H1 (cell line): ENCODE measurements around the gene CRYBG1. TPM values are rescaled to one million over a fixed set of nuclear protein-coding genes. Genes with fewer than 3 reads are reported as not detected.

Experiments
- CTCF ChIA-PET: fragments of 300-600 bp; sonication (Branson Sonifier 250); formaldehyde crosslinking; loops from one replicate; lab custom pipeline; 2021; ENCODE audit not compliant: partially characterized antibody; lab: Charles Lee
- POLR2A ChIA-PET: fragments of 300-600 bp; sonication (Branson Sonifier 250); formaldehyde crosslinking; loops from one replicate; lab custom pipeline; 2021; ENCODE audit warnings: inconsistent platforms; ENCODE audit not compliant: partially characterized antibody; lab: Charles Lee
- DNase-seq, 2 experiments: peaks; one replicate each; pipeline versions ENCODE4 v3.0.0 to v3.0.0-alpha.2; 2010 to 2022; ENCODE audit warnings: low spot score in 2 of 2, low read depth in 1 of 2, mixed read lengths in 1 of 2
- FAIRE-seq: peaks from 2 replicates; lab custom pipeline; 2011; peaks lifted over from hg19 to GRCh38; lab: Jason Lieb, UNC
- H2AFZ ChIP-seq: 2 replicates; pipeline ENCODE4 v1.8.1; 2012; ENCODE audit warnings: low read length, inconsistent platforms
- H2AK5ac ChIP-seq: 2 replicates; pipeline ENCODE4 v1.6.1; 2013; ENCODE audit warnings: low read depth, low read length
- H2BK120ac ChIP-seq: replicated peaks from 2 replicates; pipeline ENCODE3; 2013; ENCODE audit warnings: low read depth, low read length, inconsistent platforms
- H2BK12ac ChIP-seq: 2 replicates; pipeline ENCODE4 v1.6.1; 2013; ENCODE audit warnings: low read depth, low read length
- H2BK15ac ChIP-seq: 2 replicates; pipeline ENCODE4 v1.6.1; 2013; ENCODE audit warnings: low read length
- H2BK20ac ChIP-seq: 2 replicates; pipeline ENCODE4 v1.6.1; 2013; ENCODE audit warnings: low read length
- H2BK5ac ChIP-seq: 2 replicates; pipeline ENCODE4 v1.6.1; 2013; ENCODE audit warnings: low read depth, low read length
- H3K14ac ChIP-seq: 2 replicates; pipeline ENCODE4 v1.6.1; 2013; ENCODE audit warnings: inconsistent platforms; ENCODE audit not compliant: insufficient read length
- H3K18ac ChIP-seq: 2 replicates; pipeline ENCODE4 v1.6.1; 2013; ENCODE audit warnings: low read length; ENCODE audit errors: extremely low read depth
- H3K23ac ChIP-seq: 2 replicates; pipeline ENCODE4 v1.6.1; 2013; ENCODE audit warnings: inconsistent platforms; ENCODE audit not compliant: insufficient read length
- H3K23me2 ChIP-seq: 2 replicates; pipeline ENCODE4 v1.6.1; 2013; ENCODE audit warnings: low read depth, low read length
- H3K27ac ChIP-seq: 2 replicates; pipeline ENCODE4 v1.6.1; 2011; ENCODE audit warnings: low read depth, low read length, inconsistent platforms
- H3K27me3 ChIP-seq, 4 experiments: replicated peaks in 1 of 4; 1 replicate in 1 of 4; 2 replicates in 3 of 4; pipeline versions ENCODE4 v1.6.1 to v1.8.1; 2011 to 2013; ENCODE audit warnings: low read length in 3 of 4, mild to moderate bottlenecking in 3 of 4, inconsistent platforms in 2 of 4, mixed read lengths in 2 of 4, moderate library complexity in 1 of 4; ENCODE audit not compliant: control insufficient read depth in 3 of 4, insufficient read depth in 3 of 4; ENCODE audit errors: extremely low read depth in 1 of 4
- H3K36me3 ChIP-seq, 4 experiments: 2 replicates each; pipeline versions ENCODE4 v1.6.1 to v1.8.1; 2011 to 2013; ENCODE audit warnings: mild to moderate bottlenecking in 4 of 4, low read length in 3 of 4, moderate library complexity in 2 of 4, control low read depth in 1 of 4, inconsistent platforms in 1 of 4; ENCODE audit not compliant: insufficient read depth in 4 of 4, control insufficient read depth in 2 of 4
- H3K4ac ChIP-seq: replicated peaks from 2 replicates; pipeline ENCODE3; 2013; ENCODE audit warnings: low read length, low read depth, mixed read lengths, inconsistent platforms; ENCODE audit not compliant: insufficient read length
- H3K4me1 ChIP-seq, 4 experiments: replicated peaks in 1 of 4; 1 replicate in 1 of 4; 2 replicates in 3 of 4; pipeline versions ENCODE4 v1.6.1 to v1.8.1; 2011 to 2013; ENCODE audit warnings: low read length in 3 of 4, inconsistent platforms in 2 of 4, mixed read lengths in 1 of 4; ENCODE audit not compliant: insufficient read depth in 4 of 4, control insufficient read depth in 3 of 4
- H3K4me2 ChIP-seq, 2 experiments: 2 replicates each; pipeline versions ENCODE4 v1.6.1 to v1.8.1; 2011 to 2013; ENCODE audit warnings: low read depth in 2 of 2, low read length in 2 of 2, control low read depth in 1 of 2, inconsistent platforms in 1 of 2, mild to moderate bottlenecking in 1 of 2; ENCODE audit not compliant: insufficient read depth in 1 of 2
- H3K4me3 ChIP-seq, 4 experiments: fragments of 200-600, 300-600 bp in 1 of 4; sonication (generic), shearing (Covaris generic), sonication (Bioruptor Twin) in 1 of 4; 2 replicates each; pipeline versions ENCODE4 v1.5.1 to v1.8.1; 2011 to 2016; ENCODE audit warnings: low read length in 4 of 4, low read depth in 3 of 4, control low read depth in 2 of 4, inconsistent platforms in 2 of 4, mild to moderate bottlenecking in 2 of 4, mixed read lengths in 1 of 4, moderate library complexity in 1 of 4; ENCODE audit not compliant: insufficient read depth in 2 of 4; ENCODE audit errors: extremely low read depth in 1 of 4
- H3K56ac ChIP-seq: replicated peaks from 2 replicates; pipeline ENCODE3; 2013; ENCODE audit warnings: low read depth, mild to moderate bottlenecking, mixed read lengths, low read length, inconsistent platforms; ENCODE audit not compliant: insufficient read length
- H3K79me1 ChIP-seq: 2 replicates; pipeline ENCODE4 v1.6.1; 2013; ENCODE audit warnings: low read depth, low read length, control low read depth
- H3K79me2 ChIP-seq, 2 experiments: 2 replicates each; pipeline versions ENCODE4 v1.6.1 to v1.8.1; 2012 to 2013; ENCODE audit warnings: low read length in 2 of 2, mild to moderate bottlenecking in 2 of 2, inconsistent platforms in 1 of 2; ENCODE audit not compliant: insufficient read depth in 2 of 2, control insufficient read depth in 1 of 2
- H3K9ac ChIP-seq, 4 experiments: replicated peaks in 1 of 4; 1 replicate in 1 of 4; 2 replicates in 3 of 4; pipeline versions ENCODE4 v1.6.1 to v1.8.1; 2011 to 2013; ENCODE audit warnings: low read depth in 3 of 4, low read length in 3 of 4, control low read depth in 2 of 4, mild to moderate bottlenecking in 2 of 4, moderate library complexity in 2 of 4, inconsistent platforms in 1 of 4; ENCODE audit errors: extremely low read depth in 1 of 4
- H3K9me3 ChIP-seq, 2 experiments: 2 replicates each; pipeline versions ENCODE4 v1.6.1 to v1.8.1; 2012 to 2013; ENCODE audit warnings: mild to moderate bottlenecking in 2 of 2, moderate library complexity in 2 of 2, control low read depth in 1 of 2, inconsistent platforms in 1 of 2, low read depth in 1 of 2, low read length in 1 of 2, mixed read lengths in 1 of 2; ENCODE audit not compliant: insufficient read depth in 2 of 2
- H4K20me1 ChIP-seq, 2 experiments: replicated peaks in 1 of 2; 2 replicates each; pipeline versions ENCODE3 to v1.8.1; 2011 to 2013; ENCODE audit warnings: inconsistent platforms in 2 of 2, low read length in 2 of 2, mild to moderate bottlenecking in 1 of 2; ENCODE audit not compliant: insufficient read depth in 2 of 2, control insufficient read depth in 1 of 2
- H4K5ac ChIP-seq: 2 replicates; pipeline ENCODE4 v1.6.1; 2013; ENCODE audit warnings: low read length, low read depth, mixed read lengths, inconsistent platforms; ENCODE audit not compliant: insufficient read length
- H4K8ac ChIP-seq: 2 replicates; pipeline ENCODE4 v1.8.0; 2013; ENCODE audit warnings: mild to moderate bottlenecking, moderate library complexity, low read length, inconsistent platforms; ENCODE audit not compliant: insufficient read depth; ENCODE audit errors: extremely low read depth
- H4K91ac ChIP-seq: replicated peaks from 2 replicates; pipeline ENCODE3; 2013; ENCODE audit warnings: low read length, mixed read lengths, inconsistent platforms; ENCODE audit not compliant: insufficient read length
- CHD1 ChIP-seq: IDR thresholded peaks from 2 replicates; pipeline ENCODE4 v1.6.1; 2012; ENCODE audit warnings: low read depth, low read length, improper control_type of control experiment
- KDM1A ChIP-seq: fragments of 200-600, 300-600 bp; sonication (generic); IDR thresholded peaks from 2 replicates; pipeline ENCODE4 v1.7.1; 2016; ENCODE audit warnings: mild to moderate bottlenecking, low read length, borderline replicate concordance
- RFX5 ChIP-seq: IDR thresholded peaks from 2 replicates; pipeline ENCODE4 v1.6.1; 2011; ENCODE audit warnings: low read depth, low read length, improper control_type of control experiment, borderline replicate concordance
- SP2 ChIP-seq: IDR thresholded peaks from 2 replicates; pipeline ENCODE4 v1.6.1; 2012; ENCODE audit warnings: mild to moderate bottlenecking, low read length, inconsistent platforms
- USF2 ChIP-seq: IDR thresholded peaks from 2 replicates; pipeline ENCODE4 v1.6.1; 2011; ENCODE audit warnings: low read length, improper control_type of control experiment
- WGBS, 2 experiments: shearing (Covaris generic) in 1 of 2; methylation state at CpG; one replicate each; pipeline versions ENCODE4 v1.1.6 to v1.1.7; 2013 to 2015; ENCODE audit warnings: low lambda C conversion rate in 2 of 2, mixed read lengths in 2 of 2, inconsistent platforms in 1 of 2, low coverage in 1 of 2, missing lambda C conversion rate in 1 of 2; ENCODE audit not compliant: insufficient replicate concordance in 2 of 2, insufficient coverage in 1 of 2, insufficient read length in 1 of 2; ENCODE audit errors: extremely low coverage in 1 of 2, missing lambda C conversion rate in 1 of 2; 5-methylcytosine and 5-hydroxymethylcytosine counted together
- polyA plus RNA-seq, 7 experiments: library from polyadenylated mRNA; depleted of rRNA in 3 of 7; stranded (reverse) in 5 of 7; unstranded in 2 of 7; fragments of >200 nt in 5 of 7; fragments of 200-250 nt in 2 of 7; gene quantifications; 1 replicate in 5 of 7; 2 replicates in 1 of 7; 4 replicates in 1 of 7; pipeline versions ENCODE4 v1.2.1 to v1.2.3, GENCODE V29; 2011 to 2013; ENCODE audit warnings: missing spikeins in 2 of 7, mixed read lengths in 2 of 7
- total RNA-seq: library from RNA; stranded (reverse); fragmentation: NEBNext Ultra II Directional; extraction: Animal tissue kit (Norgen Biotek cat#: 25700); gene quantifications from 2 replicates; pipeline ENCODE4 v1.2.1, GENCODE V29; 2021

CRYBG1 gene
- total and polyA plus RNA-seq, 2 of the 8 experiments (the other 6 are each of a cell fraction or from before 2014, with no cell fraction given), result 2.2 to 11.6 TPM

- DNase-seq, result no peak
- no peak overlapping the region for H3K4me3 ChIP-seq
- no peak overlapping the region for H3K14ac ChIP-seq
- H3K18ac ChIP-seq, result no peak overlapping the region
- H4K5ac ChIP-seq, result no peak overlapping the region
- no peaks in the 10 kb centered on the region for H3K79me2 ChIP-seq
- no peak overlapping the region for H2BK5ac ChIP-seq
- H3K27me3 ChIP-seq, result no peaks in the 10 kb centered on the region
- H4K20me1 ChIP-seq, result no peaks in the 10 kb centered on the region
- no peak overlapping the region for H3K27ac ChIP-seq
- no peak for FAIRE-seq
- H3K4me2 ChIP-seq, result no peak overlapping the region
- CTCF ChIA-PET, result interaction anchor here (1.3 to 2.4 kb wide), 3 partner anchors 9 to 475 kb away, joined by 3 to 13 read pairs (median 6); no protein-coding TSS in a partner anchor
- H4K91ac ChIP-seq, result no peak overlapping the region
- H2BK120ac ChIP-seq, result no peak overlapping the region
- H3K23ac ChIP-seq, result no peak overlapping the region
- no peak overlapping the region for H3K4ac ChIP-seq
- 93% methylated on average over 6 of the region's 6 CpGs; no CpG with 5 or more reads in 1 of the 2 experiments for WGBS, 2 experiments
- H3K4me1 ChIP-seq, result no peaks in the 10 kb centered on the region
- no peak overlapping the region for H3K56ac ChIP-seq
- H3K36me3 ChIP-seq, result no peaks in the 10 kb centered on the region
- H2AFZ ChIP-seq, result no peak overlapping the region
- POLR2A ChIA-PET, result interaction anchor here (0.8 kb wide), 1 partner anchor 11 kb away, joined by 3 read pairs; no protein-coding TSS in a partner anchor
- no peak overlapping the region for H2BK15ac ChIP-seq
- no peak overlapping the region for H2BK12ac ChIP-seq
- H3K9me3 ChIP-seq, result no peaks in the 10 kb centered on the region
- H2BK20ac ChIP-seq, result no peak overlapping the region
- no peaks in the 10 kb centered on the region for H3K79me1 ChIP-seq
- no peak overlapping the region for H3K9ac ChIP-seq
- no peak overlapping the region for H4K8ac ChIP-seq
- no peaks in the 10 kb centered on the region for H3K23me2 ChIP-seq
- no peak overlapping the region for H2AK5ac ChIP-seq
- no peak for TF ChIP-seq CHD1
- no peak for TF ChIP-seq KDM1A
- TF ChIP-seq RFX5, result no peak
- TF ChIP-seq SP2, result no peak
- TF ChIP-seq USF2, result no peak
Observed at GRCh38 chr6:106522562-106523250, 162.2 kb downstream of the CRYBG1 start.
